Measurements from ENCODE around the gene MUC6. TPM values are rescaled to one million over a fixed set of nuclear protein-coding genes. Genes with fewer than 3 reads are reported as not detected.

The MUC6 gene
- total and polyA plus RNA-seq, 10 of the 15 experiments (the other 5 are each of a cell fraction or from before 2014, with no cell fraction given), result 0.03 TPM; not detected in 8

GRCh38 chr11:1022908-1023810 lies 13.4 kb downstream of the MUC6 start:
- no peak overlapping the region for H2AFZ ChIP-seq (ENCODE audit: control insufficient read depth, low read depth, low read length)
- no peaks in the 10 kb centered on the region for H3K9me3 ChIP-seq (replicated peaks; ENCODE audit: control insufficient read depth, insufficient read depth, low read length)
- H3K4me1 ChIP-seq (ENCODE audit: control insufficient read depth, insufficient read depth, low read length), result no peaks in the 10 kb centered on the region
- POLR2A ChIA-PET, result no interaction called here
- in situ Hi-C loops (cut with MboI), result no loop called here
- H3K27me3 ChIP-seq (replicated peaks in 1 of 2; ENCODE audit: control insufficient read depth in 2 of 2, insufficient read depth in 2 of 2, low read length in 1 of 2), result no peaks in the 10 kb centered on the region
- RAD21 ChIA-PET (ENCODE audit: unreplicated experiment), result no interaction called here
- no peak overlapping the region for H3K27ac ChIP-seq (ENCODE audit: control insufficient read depth, insufficient read depth)
- SMC1A ChIA-PET (ENCODE audit: uncharacterized antibody, unreplicated experiment), result no interaction called here
- H3K9ac ChIP-seq (ENCODE audit: control insufficient read depth, insufficient read depth, low read length), result no peak overlapping the region
- intact Hi-C loops (cut with micrococcal nuclease; ENCODE audit: unreplicated experiment), result no loop called here
- no peaks in the 10 kb centered on the region for H3K79me2 ChIP-seq (ENCODE audit: control insufficient read depth, insufficient read depth, low read length)
- no peak overlapping the region for H3K4me2 ChIP-seq (ENCODE audit: control insufficient read depth, insufficient read depth)
- DNase-seq (ENCODE audit: low read depth, low spot score) (no peak), FAIRE-seq (no peak), ATAC-seq (no peak)
- no TSS peak for BruUV-seq (replicated peaks)
- H3K4me3 ChIP-seq, result no peak overlapping the region
- CTCF ChIA-PET, result interaction anchor here (0.6 kb wide), 1 partner anchor 101 kb away, joined by 3 read pairs; no protein-coding TSS in a partner anchor
- 80% methylated on average over 28 of the region's 28 CpGs for whole genome bisulfite sequencing (ENCODE audit: insufficient coverage, insufficient replicate concordance, low lambda C conversion rate, missing lambda C conversion rate)
- no peaks in the 10 kb centered on the region for H4K20me1 ChIP-seq (ENCODE audit: control insufficient read depth, insufficient read depth)
- no peaks in the 10 kb centered on the region for H3K36me3 ChIP-seq (ENCODE audit: control insufficient read depth in 2 of 2, insufficient read depth in 2 of 2, low read length in 1 of 2)
- TF ChIP-seq, protein P1, sequence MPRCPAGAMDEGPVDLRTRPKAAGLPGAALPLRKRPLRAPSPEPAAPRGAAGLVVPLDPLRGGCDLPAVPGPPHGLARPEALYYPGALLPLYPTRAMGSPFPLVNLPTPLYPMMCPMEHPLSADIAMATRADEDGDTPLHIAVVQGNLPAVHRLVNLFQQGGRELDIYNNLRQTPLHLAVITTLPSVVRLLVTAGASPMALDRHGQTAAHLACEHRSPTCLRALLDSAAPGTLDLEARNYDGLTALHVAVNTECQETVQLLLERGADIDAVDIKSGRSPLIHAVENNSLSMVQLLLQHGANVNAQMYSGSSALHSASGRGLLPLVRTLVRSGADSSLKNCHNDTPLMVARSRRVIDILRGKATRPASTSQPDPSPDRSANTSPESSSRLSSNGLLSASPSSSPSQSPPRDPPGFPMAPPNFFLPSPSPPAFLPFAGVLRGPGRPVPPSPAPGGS (IDR thresholded peaks at IDR 0.05; ENCODE audit: borderline replicate concordance, insufficient read depth, low read depth, low read length, poor library complexity, severe bottlenecking), result peak; percentile 89
- TF ChIP-seq ZNF207 (IDR thresholded peaks at IDR 0.05; ENCODE audit: borderline replicate concordance) (no peak), ZNF24 (IDR thresholded peaks at IDR 0.05) (peak; percentile 91), ZBTB4 (CRISPR knock-in tag; IDR thresholded peaks at IDR 0.05) (no peak), NFIC (IDR thresholded peaks at IDR 0.05; ENCODE audit: low read depth, low read length) (peak; percentile 59), TARDBP (IDR thresholded peaks at IDR 0.05; ENCODE audit: borderline replicate concordance) (peak; percentile 47; the same call in 1 of the 2 replicates), SREBF1 (IDR thresholded peaks at IDR 0.05; ENCODE audit: low read length) (no peak), IKZF2 (IDR thresholded peaks at IDR 0.05) (no peak), ATF3 (IDR thresholded peaks at IDR 0.05; ENCODE audit: borderline replicate concordance, extremely low read depth, low read depth, low read length) (no peak), SIX5 (IDR thresholded peaks at IDR 0.05; ENCODE audit: low read depth, low read length, severe bottlenecking) (no peak), RFX5 (IDR thresholded peaks at IDR 0.05; ENCODE audit: low read depth, low read length) (no peak), HDAC6 (IDR thresholded peaks at IDR 0.05; ENCODE audit: unreplicated experiment) (no peak), E2F8 (IDR thresholded peaks at IDR 0.05; ENCODE audit: low read depth, partially characterized antibody) (no peak), RAD51 (IDR thresholded peaks at IDR 0.05) (no peak), KDM1A (IDR thresholded peaks at IDR 0.05; ENCODE audit: borderline replicate concordance) (no peak)
